ENCODE measurements around the gene PTPRN2. TPM values are rescaled to one million over a fixed set of nuclear protein-coding genes. Genes with fewer than 3 reads are reported as not detected.

Gene PTPRN2
- polyA plus RNA-seq, 1 of the 3 experiments (the other 2 are of a cell fraction), result 4.0 TPM

- CTCF ChIA-PET, result no interaction called here
- H3F3A ChIP-seq (replicated peaks; ENCODE audit: insufficient read depth), result no peaks in the 10 kb centered on the region
- no peak overlapping the region for H3K4me2 ChIP-seq
- H3K9me2 ChIP-seq, result no peaks in the 10 kb centered on the region
- DNase-seq, result no peak
- H3K79me2 ChIP-seq (ENCODE audit: insufficient read depth), result no peaks in the 10 kb centered on the region
- no peak overlapping the region for H3K4me3 ChIP-seq (ENCODE audit: low read depth in 2 of 2, low read length in 1 of 2)
- no peaks in the 10 kb centered on the region for H3K36me3 ChIP-seq (replicated peaks in 1 of 2; ENCODE audit: control insufficient read depth in 1 of 2, insufficient read depth in 2 of 2, low read length in 1 of 2)
- H3K27ac ChIP-seq (ENCODE audit: low read depth in 2 of 2, low read length in 1 of 2), result no peak overlapping the region
- POLR2A ChIA-PET, result no interaction called here
- no peaks in the 10 kb centered on the region for H4K20me1 ChIP-seq (ENCODE audit: insufficient read depth)
- WGBS (ENCODE audit: low lambda C conversion rate), result 64% methylated on average over 15 of the region's 15 CpGs
- H3K27me3 ChIP-seq (ENCODE audit: insufficient read depth), result no peaks in the 10 kb centered on the region
- no peak overlapping the region for H2AFZ ChIP-seq (ENCODE audit: low read depth)
- no peaks in the 10 kb centered on the region for H3K9me3 ChIP-seq
- H3K4me1 ChIP-seq (ENCODE audit: control insufficient read depth in 1 of 2, insufficient read depth in 2 of 2, low read depth in 1 of 2, low read length in 1 of 2), result peaks cover 0 to 5% of the 10 kb centered on the region in 2 experiments; a peak in 1 of 4 replicates
- no peak for TF ChIP-seq JUND (IDR thresholded peaks at IDR 0.05)
- no peak for TF ChIP-seq IRF3 (IDR thresholded peaks at IDR 0.05; ENCODE audit: low read depth, low read length)
- no peak for TF ChIP-seq NRF1 (IDR thresholded peaks at IDR 0.05; ENCODE audit: low read depth, low read length)
- no peak for TF ChIP-seq CTCF (IDR thresholded peaks at IDR 0.05)
- no peak for TF ChIP-seq NFIC (IDR thresholded peaks at IDR 0.05; ENCODE audit: borderline replicate concordance)
- no peak for TF ChIP-seq USF1 (IDR thresholded peaks at IDR 0.05; ENCODE audit: borderline replicate concordance, low read depth)
- TF ChIP-seq TAF1 (IDR thresholded peaks at IDR 0.05; ENCODE audit: borderline replicate concordance, low read depth, low read length), result no peak
- no peak for TF ChIP-seq EZH2phosphoT487 (IDR thresholded peaks at IDR 0.05; ENCODE audit: borderline replicate concordance, low read depth)
- no peak for TF ChIP-seq RXRA (IDR thresholded peaks at IDR 0.05; ENCODE audit: borderline replicate concordance, low read depth)
- no peak for TF ChIP-seq RFX5 (IDR thresholded peaks at IDR 0.05; ENCODE audit: low read length)
- TF ChIP-seq PBX3 (IDR thresholded peaks at IDR 0.05), result no peak
- no peak for TF ChIP-seq FOXJ3 (CRISPR knock-in tag; IDR thresholded peaks at IDR 0.05)
- no peak for TF ChIP-seq CHD2 (IDR thresholded peaks at IDR 0.05; ENCODE audit: low read length, partially characterized antibody)
- TF ChIP-seq MEF2A (IDR thresholded peaks at IDR 0.05; ENCODE audit: borderline replicate concordance, low read depth), result no peak
- TF ChIP-seq GABPA (IDR thresholded peaks at IDR 0.05; ENCODE audit: low read depth), result no peak
- no peak for TF ChIP-seq ELF1 (IDR thresholded peaks at IDR 0.05)
- no peak overlapping the region for H3K9ac ChIP-seq
Measured at GRCh38 chr7:158591944-158592343, 4.3 kb upstream of the PTPRN2 start.
